HG03064 (cell line): ENCODE data around the gene DOC2B.

Source experiments
- ATAC-seq: cut with Tn5 transposase; IDR thresholded peaks from one replicate; pipeline ENCODE4 v1.9.1; 2021; ENCODE audit warnings: low read depth; ENCODE audit not compliant: unreplicated experiment

DOC2B gene

DNA sequence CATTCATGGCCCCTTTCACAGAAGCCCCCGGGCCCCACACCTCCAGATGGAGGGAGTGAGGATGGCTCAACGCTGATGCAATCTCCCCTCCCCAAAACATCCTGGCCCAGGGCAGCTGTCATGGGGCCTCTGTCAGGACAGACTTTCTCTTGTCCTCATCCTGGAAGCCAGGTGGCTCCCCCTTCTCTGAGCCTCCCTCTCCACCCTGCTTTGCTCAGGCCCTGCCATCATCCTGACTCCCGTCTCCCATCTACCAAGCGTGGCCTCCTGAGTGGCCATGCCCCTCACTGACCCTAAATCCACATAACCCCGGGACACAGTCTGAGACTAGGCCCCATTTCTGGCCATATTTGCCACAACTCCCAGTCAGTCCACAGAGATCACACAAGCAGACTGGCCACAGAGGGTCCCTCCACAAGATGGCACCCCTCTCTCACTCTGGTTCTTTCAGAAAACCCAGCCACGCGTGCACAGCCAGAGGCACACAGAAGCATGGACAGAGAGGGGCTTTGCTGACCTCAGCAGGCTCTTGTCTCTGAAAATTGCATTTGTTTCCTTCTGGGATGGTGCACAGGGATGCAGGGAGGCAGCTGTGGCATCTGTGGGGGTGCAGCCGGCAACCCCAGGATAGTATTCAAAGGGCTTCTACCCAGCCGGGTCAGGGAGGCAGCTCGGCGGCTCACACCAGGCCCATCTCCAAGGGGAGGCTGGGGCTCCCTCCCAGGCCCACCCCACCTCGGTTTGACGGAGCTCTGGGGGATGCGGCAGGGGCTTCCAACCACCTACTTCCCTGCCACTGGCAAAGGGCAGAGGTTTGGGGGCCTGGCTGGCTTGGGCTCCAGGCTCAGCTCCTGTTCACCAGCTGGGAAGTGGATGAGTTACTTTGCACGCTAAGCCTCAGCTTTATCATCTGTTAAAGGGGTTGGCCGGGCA lies 16.9 kb downstream of the DOC2B start:
- ATAC-seq, result no peak

DNA sequence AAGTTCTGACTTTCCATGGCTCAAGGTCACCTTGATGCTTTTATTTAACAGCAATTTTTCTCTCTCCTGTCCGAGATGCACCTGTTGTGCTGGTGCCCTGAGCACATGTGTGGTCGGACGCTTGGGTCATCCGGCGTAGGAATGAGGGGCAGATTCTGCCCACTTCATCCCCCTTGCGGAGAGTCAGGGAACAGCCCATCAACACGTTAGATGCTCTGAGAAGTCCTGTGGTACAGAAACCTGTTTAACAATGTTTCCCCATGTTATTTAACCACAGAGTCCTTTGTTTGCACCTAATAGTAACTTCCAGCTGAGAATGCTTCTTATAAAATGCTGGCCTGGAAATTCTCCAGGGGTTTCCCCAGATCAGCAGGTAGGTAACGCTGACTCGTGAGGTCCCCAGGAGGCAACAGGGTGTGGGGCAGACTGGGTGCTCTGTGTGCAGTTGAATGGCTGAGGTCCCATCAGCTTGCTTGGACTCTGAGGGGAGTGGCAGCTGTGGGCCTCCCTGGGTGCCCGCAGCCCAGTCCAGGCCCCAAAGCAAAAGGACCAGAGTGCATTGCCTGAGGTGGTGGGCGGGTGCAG lies 17.8 kb downstream of the DOC2B start:
- ATAC-seq, result no peak

DNA sequence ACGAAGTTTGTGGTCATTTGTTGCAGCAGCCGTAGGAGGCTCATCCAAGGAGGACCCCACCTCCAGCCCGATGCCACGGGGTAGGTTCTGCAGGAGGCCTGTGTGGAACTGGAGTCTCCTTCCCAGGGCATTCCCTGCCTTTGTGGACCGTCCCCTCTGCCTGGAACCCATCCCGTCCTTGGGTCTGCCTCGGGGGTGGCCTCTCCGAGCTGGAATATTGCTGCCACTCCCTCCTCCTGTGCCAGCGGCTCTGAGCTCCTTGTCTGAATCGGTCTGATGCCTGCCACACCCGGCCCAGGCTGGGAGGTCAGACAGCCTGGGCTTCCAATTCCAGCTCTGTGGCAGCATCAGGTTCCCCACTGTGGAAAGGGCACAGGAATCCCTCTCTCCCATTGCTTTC lies 18.8 kb downstream of the DOC2B start:
- ATAC-seq, result no peak

DNA sequence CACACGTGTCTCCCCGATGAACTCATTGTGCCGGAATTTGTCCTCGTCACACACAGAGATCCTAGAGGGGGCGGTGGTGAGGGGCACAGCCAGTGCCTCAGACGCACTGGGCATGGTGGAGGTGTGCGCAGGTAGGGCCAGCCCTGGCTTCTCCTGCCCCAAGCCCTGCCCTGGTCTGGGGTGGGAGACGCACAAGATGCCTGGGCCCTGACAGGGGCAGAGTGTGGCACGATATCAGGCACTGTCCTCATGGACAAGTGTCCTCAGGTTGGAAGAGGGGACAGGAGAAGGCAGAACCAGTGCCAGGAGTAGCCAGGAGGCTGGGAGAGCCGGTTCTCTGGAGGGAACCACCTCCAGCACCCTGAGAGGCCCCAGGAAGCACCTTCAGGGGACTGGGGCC lies 20.0 kb downstream of the DOC2B start:
- no peak for ATAC-seq

DNA sequence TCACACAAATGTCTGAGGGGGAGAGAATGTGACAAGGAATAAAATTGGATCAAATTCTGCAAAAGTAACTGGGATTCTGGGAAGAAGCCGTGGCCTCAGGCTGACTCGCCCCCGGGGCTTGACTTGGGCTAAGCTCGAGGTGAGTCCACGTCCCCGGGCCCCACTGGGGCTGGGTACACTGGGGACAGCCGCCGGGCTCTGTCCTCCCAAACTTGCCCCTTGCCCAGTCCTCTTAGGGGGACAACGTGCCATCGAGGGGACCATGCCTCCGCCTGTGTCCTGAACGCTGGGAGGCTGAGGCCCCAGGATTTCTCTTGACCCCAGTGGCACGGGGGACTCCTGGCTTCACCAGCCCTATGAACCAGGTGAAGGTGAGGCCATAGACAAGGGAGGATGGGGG lies 21.1 kb downstream of the DOC2B start:
- ATAC-seq, result no peak

DNA sequence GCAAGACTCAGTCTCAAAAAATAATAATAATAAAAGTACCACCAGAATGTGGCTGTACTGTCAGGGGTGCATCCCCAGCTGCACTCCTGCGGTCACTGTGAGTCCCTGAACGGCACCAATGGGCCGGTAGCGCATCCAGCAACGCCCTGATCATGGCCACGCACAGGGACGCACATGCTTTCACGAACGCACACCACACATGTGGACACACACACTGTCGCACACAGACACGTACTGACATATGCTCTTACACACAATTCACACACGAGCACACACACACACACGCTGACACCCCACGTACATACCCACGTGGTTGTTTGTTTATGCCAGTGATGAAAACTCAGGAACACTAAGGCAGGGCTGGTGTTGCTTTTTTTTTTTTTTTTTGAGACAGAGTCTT lies 21.8 kb downstream of the DOC2B start:
- ATAC-seq, result no peak

DNA sequence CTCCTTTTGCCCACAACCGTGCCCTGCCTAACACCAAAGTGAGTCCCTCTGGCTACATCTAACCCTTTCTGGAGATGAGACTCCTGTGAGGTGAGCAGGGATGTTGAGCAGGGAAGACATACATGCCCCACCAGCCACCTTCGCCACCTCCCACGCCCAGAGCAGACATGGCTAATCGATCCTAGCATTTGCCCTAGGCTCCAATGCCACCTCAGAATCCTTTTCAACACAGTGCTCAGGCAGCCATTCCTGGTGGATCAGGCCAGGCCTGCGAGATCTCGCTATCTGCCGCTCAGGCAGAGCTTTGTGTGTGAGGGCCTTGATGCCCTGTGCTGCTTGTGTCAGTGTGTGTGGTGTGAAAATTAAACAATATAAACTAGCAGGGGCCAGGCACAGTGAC lies 23.1 kb downstream of the DOC2B start:
- ATAC-seq, result no peak

DNA sequence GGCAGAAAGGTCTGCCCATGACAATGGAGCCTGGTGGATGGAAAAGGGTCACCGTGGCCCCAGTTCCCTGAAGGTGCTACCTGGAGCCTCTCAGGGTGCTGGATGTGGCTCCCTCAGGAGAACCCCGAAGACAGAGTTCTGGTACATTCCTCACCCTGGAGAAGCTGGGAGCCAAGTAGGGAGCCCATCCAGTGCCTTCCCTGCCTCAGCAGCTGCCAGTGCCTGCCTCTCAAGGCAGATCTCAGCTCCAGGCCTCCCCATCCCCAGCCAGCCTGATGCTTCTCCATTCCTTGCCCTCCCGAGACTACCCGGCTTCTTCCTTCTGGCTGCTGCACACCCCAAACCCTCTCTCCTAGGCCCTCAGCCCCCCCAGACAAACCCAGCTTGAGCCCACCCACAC lies 23.5 kb downstream of the DOC2B start:
- no peak for ATAC-seq

DNA sequence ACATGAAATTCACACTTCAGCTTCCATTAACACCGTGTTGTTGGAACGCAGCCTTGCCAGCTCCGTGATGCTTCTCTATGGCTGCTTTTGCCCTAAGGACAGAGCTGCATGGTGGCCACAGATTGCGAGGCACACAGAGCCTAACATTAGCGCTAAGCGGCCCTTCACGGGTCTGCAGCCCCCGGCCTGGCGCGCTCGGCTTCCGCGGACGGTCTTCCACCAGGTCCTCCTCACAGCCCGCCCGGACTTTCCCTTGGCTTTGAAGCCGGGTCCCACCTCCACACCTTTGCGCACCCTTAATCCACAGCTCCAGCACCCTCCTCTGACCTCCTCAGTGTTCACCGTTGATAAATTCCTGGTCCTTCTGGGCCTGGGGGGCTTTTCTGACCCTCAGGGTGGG lies 24.5 kb downstream of the DOC2B start:
- ATAC-seq, result no peak

DNA sequence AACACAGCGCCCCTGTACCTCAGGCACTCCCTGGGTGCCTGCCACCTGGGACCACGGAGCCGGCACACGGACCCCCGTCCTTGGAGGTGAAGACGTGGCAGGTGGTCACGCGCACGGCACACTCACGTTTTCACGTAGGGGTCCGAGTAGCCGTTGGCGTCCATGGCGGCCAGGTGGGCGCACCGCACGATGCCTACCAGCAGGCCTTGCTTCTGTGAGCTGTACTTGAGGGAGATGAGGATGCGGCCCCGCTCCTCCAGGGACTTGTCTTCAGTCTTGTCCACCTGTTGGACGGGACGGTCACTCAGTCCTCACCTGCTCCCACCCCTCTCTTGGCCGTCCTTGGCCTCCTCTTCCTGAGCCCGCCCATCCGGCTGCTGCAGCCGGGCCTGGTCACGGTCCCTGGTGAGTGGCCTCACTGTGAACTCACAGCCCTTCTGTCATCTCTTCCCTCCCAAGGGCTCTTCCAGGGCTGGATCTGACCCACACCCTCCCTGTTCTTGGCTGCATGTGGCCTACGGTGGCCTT lies 25.3 kb downstream of the DOC2B start:
- ATAC-seq, result no peak

DNA sequence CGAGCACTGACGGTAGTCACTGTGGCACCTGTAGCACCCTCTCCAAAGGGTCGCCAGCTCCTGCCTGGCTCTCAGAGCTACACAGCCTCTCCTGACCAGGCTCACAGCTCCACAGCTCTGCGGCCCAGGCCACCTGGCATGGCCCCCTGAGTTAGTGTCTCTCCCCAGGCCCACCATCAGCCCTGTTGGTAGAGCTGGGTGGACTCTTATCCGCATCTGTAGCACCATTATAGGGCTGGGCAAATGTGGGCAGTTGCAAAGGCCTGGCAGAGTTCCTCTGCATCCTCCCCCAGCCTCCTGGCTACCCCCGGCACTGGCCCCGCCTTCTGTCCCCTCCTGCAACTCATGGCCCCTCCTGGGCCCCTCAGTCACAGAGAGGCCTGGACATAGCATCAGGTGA lies 25.9 kb downstream of the DOC2B start:
- ATAC-seq, result no peak

DNA sequence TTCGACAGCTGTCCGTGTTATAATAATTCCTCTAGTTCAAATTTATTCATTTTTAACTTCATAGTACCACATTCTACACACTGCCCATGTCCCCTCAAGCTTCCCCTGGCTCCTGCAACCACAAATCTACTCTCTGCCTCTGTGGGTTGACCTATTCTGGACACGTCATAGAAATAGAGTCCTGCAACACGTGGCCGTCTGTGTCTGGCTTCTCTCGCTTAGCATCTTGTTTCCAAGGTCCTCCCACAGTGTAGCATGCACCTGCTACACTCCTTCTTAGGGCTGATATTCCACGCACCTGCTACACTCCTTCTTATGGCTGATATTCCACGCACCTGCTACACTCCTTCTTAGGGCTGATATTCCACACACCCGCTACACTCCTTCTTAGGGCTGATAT lies 27.6 kb downstream of the DOC2B start:
- ATAC-seq, result no peak

DNA sequence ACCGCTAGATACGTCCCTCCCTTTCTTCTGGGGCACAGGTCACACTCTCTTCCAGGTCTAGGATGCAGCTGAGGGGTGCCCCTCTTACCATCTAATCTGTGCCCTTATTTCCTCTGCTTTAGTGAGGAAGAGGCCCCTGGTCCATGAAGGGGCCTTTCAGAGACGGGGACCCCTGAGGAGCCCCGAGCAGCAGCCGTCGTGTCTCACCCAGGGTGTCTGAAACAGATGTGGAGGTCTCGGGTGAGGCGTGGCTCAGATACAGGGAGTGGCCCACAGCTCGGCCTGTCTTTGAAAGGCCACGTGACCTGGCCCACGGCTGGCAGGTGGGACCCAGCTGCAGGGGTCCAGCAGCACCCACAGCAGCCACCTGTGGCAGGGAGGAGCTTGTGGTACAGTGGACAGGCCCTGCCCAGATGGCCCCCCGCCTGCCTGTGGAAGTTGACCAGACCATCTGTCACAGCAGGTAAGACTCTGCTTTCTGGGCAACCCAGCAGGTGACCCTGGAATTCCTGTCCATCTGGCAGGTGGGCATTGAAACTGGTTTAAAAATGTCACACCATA lies 28.5 kb downstream of the DOC2B start:
- no peak for ATAC-seq

DNA sequence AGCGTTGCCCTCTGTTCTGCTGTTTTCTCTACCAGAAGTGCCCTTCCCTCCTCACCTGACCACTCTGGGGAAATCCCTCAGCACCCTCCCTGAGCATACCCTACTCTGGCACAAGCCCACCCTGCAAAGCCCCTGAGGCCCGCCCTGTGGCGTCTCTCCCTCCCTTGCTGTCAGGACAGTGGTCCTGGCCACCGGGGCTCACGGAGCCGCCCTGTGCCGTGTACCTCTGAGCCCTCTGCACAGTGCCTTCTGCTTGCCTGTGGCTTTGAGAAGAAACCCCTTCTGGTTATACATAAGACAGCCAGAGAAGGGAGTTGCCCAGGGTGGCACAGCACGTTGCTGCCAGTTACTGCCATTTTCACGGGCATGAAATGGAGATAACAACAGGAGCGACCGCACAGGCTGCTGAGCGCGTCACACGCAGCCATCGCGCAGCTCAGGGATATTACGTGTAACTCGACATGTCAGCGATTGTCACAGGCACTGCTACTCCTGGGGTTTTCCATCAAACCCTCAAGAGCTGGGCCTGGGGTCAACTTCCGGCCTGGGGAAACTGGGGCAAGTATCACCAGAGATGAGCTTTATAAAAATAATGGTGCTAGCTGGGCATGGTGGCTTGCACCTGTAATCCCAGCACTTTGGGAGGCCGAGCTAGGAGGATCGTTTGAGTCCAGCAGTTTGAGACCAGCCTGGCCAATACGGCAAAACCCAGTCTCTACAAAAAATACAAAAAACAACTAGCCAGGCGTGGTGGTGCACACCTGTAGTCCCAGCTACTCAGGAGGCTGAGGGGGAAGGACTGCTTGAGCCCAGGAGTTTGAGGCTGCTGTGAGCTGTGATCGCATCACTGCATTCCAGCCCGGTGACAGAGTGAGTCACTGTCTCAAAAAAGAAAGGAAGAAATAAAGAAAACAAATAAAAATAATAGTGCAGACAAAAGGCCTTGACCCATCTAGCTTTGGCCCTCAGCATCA lies 29.3 kb downstream of the DOC2B start:
- ATAC-seq, result no peak

DNA sequence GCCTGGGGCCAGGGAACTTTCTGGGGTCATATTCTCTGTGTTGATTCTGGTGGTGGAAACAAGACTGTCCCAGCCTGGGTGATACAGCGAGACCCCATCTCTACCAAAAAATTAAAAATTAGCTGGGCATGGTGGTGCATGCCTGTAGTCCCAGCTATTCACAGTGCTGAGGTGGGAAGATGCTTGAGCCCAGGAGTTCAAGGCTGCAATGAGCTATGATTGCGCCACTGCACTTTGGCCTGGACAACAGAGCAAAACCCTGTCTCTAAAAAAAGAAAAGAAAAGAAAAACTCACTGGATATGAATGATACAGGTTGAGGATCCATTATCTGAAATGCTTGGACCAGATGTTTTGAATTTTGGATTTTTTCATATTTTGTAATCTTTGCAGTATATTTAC lies 30.4 kb downstream of the DOC2B start:
- no peak for ATAC-seq

DNA sequence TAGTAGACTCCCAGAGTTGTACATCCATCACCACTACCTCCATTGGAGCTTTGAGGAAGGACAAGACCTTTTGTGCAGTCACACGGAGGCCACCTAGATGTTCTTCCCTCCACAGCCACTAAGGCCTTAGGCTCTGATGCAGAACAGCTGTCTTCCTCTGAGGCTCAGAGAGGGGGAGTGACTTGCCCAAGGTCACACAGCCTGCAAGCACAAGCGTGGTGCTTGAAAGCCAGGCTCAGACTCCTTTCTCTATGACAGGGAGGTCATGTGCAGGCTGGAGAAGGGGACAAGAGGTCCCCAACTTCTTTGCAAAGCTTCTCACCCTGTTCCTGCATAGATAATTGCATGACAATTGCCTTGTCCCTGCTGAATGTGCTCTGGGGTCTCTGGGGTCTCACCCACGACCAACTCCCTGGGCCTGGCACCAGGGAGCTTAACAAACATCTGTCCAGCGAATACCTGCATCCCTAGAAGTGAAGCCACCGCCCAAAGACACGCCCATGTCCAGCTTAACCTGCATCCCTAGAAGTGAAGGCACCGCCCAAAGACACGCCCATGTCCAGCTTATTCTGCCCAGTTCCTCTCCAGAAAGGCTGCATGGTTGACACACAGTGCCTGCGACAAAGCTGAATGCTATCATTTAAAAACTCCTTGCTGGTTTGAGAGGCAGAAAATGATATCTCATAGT lies 31.4 kb downstream of the DOC2B start:
- no peak for ATAC-seq

DNA sequence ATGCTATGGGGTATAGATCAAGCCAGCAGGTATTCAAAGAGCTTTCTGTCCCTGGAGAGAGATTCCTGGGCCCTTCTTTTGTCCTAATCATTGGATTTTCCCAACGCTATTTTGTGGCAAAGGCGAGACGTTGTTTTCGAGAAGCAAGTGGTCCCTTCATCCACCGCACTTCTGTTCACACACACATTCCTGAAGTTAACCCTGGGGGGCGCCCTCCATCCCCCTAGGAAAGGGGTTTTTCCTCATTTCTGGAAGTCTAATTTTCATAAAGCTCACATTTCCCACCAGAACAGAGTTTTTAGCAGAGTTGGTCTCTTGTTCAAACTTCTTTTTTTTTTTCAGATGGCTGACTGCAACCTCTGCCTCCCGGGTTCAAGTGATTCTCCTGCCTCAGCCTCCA lies 32.2 kb downstream of the DOC2B start:
- no peak for ATAC-seq

DNA sequence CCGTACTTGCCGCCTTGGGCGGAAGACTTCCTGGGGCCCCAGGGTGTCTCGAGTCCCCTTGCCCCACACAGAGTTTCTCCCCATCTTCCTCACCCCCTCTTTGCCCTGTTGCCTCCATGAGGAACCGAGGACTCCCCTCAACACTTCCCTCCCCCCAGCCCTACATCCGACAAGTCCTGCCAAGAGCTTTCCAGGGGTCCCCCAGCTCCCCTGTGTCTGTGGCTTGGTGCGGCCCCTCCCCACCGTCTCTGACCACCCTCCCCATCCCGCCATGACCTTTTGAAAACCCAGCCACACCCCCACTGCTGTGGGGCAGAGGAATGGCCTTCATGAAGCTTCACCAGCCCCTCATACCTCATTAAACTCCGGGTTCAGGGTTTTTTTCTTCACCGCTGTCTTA lies 32.7 kb downstream of the DOC2B start:
- ATAC-seq, result no peak

DNA sequence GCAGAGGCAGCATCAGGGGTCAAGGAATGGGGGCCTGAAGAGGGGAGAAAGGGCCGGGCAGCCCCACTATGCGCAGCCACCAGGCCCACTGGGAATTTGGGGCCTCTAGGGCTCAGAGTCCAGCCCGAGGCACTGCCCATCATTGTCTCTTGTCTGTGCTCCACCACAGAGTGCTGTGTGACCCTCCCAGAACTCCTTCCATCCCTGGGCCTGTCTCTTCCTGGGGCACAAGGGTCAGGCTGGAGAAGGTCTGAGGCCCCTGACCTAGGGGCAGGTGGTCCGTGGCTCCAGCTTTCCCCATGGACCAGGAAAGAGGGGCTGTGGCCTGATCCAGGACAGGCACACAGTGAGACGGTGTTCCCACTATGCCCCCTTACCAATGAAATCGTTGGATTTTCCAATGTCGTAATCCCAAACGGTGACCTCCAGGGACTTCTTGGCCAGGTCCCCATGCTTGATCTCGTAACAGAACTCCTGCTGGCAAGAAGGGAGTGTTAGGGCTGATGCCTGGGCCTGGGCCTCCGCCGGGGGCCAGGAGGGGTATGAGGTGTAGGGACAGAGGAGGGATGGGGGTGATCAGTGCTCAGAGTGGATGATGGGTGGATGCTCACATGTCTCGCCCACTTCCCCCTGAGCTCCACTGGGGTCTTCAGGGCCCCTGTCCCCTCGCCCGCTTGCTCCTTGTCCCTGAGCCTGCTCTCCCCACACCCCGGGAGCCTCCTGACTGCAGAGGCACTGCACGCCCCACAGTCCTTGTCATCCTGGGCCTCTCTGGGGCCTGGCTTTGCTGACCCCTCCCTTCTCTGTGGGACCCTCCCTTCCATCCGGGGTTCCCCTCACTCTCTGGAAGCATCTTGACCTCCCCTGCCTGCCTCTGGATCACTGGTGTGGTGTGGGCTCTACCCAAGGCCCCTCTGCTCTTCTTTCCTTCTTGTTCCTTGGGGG lies 33.4 kb downstream of the DOC2B start:
- ATAC-seq, result no peak
